ENCODE results near the gene P3H1. TPM values are rescaled to one million over a fixed set of nuclear protein-coding genes. Genes with fewer than 3 reads are reported as not detected.

P3H1 gene
- total RNA-seq, 1 donor from 2014 or later: 123 TPM

GRCh38 chr1:42738678-42739226 lies 28.1 kb downstream of the P3H1 start:
- Mint-ChIP-seq H3K27me3 (ENCODE audit: low read depth) (no peaks in the 10 kb centered on the region), H3K4me1 (peaks cover 30% of the 10 kb centered on the region), H3K36me3 (no peaks in the 10 kb centered on the region), H3K27ac (no peak overlapping the region), H3K9me3 (no peaks in the 10 kb centered on the region), H3K4me3 (no peak overlapping the region)
- TF ChIP-seq CTCF (IDR thresholded peaks at IDR 0.05; ENCODE audit: unreplicated experiment): no peak
- no peak for DNase-seq (ENCODE audit: low spot score in 2 of 2, unreplicated experiment in 2 of 2)

GRCh38 chr1:42737986-42738677 lies 28.7 kb downstream of the P3H1 start:
- no peak for DNase-seq (ENCODE audit: low spot score in 2 of 2, unreplicated experiment in 2 of 2)
- Mint-ChIP-seq H3K27me3 (ENCODE audit: low read depth) (no peaks in the 10 kb centered on the region), H3K36me3 (no peaks in the 10 kb centered on the region), H3K9me3 (no peaks in the 10 kb centered on the region), H3K4me1 (peaks cover 24% of the 10 kb centered on the region), H3K27ac (no peak overlapping the region), H3K4me3 (no peak overlapping the region)
- no peak for TF ChIP-seq CTCF (IDR thresholded peaks at IDR 0.05; ENCODE audit: unreplicated experiment)

DNA sequence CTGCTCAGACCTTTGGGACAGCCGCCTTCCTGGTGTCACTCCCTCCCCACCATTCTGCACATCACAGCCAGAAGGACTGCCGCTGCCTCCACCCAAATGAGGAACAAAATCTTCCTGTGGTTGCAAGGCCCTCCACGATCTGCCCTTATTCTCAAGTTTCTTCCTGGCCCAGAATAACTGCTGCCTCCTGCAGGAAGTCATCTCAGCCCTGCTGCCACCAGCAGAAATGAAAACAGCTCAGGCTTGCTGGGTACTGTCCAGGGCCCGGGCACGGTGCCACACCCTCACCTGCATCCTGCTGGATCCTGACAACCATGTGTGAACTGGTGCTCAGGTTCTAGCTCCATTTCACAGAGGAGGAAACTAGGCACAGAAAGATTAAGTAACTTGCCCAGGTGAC lies 29.6 kb downstream of the P3H1 start:
- Mint-ChIP-seq H3K27ac (no peak overlapping the region), H3K4me3 (no peak overlapping the region), H3K27me3 (ENCODE audit: low read depth) (no peaks in the 10 kb centered on the region), H3K9me3 (no peaks in the 10 kb centered on the region), H3K4me1 (peaks cover 15% of the 10 kb centered on the region), H3K36me3 (no peaks in the 10 kb centered on the region)
- DNase-seq (ENCODE audit: low spot score in 2 of 2, unreplicated experiment in 2 of 2): no peak
- no peak for TF ChIP-seq CTCF (IDR thresholded peaks at IDR 0.05; ENCODE audit: unreplicated experiment)

DNA sequence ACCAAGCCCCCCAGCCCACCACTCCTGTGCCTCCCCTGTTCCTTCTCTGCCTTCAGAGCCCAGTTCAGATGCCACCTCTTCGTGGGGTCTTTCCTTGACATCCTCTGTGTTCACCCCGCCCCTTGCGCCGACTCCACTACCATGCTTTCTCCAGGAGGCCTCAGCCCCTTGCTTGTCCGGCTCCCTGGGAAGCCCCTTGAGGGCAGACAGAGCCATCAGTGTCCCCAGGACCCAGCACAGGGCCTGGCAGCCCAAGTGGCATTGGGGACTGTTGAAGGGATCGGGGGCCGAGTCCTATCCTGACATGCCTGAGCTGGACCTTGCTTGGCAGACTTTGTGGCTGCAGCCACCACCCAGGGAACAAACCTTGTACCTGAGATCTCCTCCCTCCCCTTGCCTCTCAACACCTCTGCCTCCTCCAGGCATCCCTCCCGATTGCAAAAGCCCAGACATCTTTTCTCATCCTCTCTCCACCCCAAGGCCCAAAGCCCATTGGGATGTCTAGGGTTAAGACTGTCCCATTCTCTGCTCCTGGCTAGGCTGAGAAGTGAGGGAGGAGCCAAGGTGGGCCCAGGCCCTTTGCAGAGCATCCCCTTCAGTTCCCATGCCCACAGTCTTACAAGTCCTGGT lies 30.1 kb downstream of the P3H1 start:
- Mint-ChIP-seq H3K4me1 (peaks cover 15% of the 10 kb centered on the region), H3K9me3 (no peaks in the 10 kb centered on the region), H3K36me3 (no peaks in the 10 kb centered on the region), H3K27ac (no peak overlapping the region), H3K27me3 (ENCODE audit: low read depth) (no peaks in the 10 kb centered on the region), H3K4me3 (no peak overlapping the region)
- no peak for TF ChIP-seq CTCF (IDR thresholded peaks at IDR 0.05; ENCODE audit: unreplicated experiment)
- DNase-seq (ENCODE audit: low spot score in 2 of 2, unreplicated experiment in 2 of 2): no peak

GRCh38 chr1:42736152-42736551 lies 30.7 kb downstream of the P3H1 start:
- H3K4me3 Mint-ChIP-seq: no peak overlapping the region
- H3K27me3 Mint-ChIP-seq (ENCODE audit: low read depth): no peaks in the 10 kb centered on the region
- no peak for DNase-seq (ENCODE audit: low spot score in 2 of 2, unreplicated experiment in 2 of 2)
- H3K27ac Mint-ChIP-seq: no peak overlapping the region
- H3K9me3 Mint-ChIP-seq: no peaks in the 10 kb centered on the region
- peaks cover 15% of the 10 kb centered on the region for H3K4me1 Mint-ChIP-seq
- no peaks in the 10 kb centered on the region for H3K36me3 Mint-ChIP-seq
- no peak for TF ChIP-seq CTCF (IDR thresholded peaks at IDR 0.05; ENCODE audit: unreplicated experiment)

All from mesothelial cell of epicardium (in vitro differentiated cells).